RPMI7951 (cell line): Measurements from ENCODE around the gene IL36B. TPM values are rescaled to one million over a fixed set of nuclear protein-coding genes. Genes with fewer than 3 reads are reported as not detected.

Experiments used
- DNase-seq: peaks from one replicate; pipeline ENCODE4 v3.0.0-alpha.2; 2012; ENCODE audit warnings: low read depth
- total RNA-seq: library from RNA; depleted of rRNA; stranded (reverse); fragments of >200 nt; shearing (Covaris generic); gene quantifications from 2 replicates; pipeline ENCODE4 v1.2.3, GENCODE V29; 2014

IL36B gene
- total RNA-seq, 1 experiment from 2014 or later = not detected

DNA sequence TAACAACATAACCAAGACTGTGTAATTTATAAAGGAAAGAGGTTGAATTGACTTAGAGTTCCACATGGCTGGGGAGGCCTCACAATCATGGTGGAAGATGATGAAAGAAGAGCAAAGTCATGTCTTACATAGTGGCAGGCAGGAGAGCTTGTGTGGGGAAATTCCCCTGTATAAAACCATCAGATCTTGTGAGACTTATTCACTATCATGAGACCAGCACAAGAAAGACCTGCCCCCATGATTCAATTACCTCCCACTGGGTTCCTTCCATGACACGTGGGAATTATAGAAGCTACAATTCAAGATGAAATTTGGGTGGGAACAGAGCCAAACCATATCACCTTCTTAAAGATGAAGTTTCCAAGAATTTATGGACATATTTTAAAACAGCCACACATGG lies 3.9 kb upstream of the IL36B start:
- no peak for DNase-seq

DNA sequence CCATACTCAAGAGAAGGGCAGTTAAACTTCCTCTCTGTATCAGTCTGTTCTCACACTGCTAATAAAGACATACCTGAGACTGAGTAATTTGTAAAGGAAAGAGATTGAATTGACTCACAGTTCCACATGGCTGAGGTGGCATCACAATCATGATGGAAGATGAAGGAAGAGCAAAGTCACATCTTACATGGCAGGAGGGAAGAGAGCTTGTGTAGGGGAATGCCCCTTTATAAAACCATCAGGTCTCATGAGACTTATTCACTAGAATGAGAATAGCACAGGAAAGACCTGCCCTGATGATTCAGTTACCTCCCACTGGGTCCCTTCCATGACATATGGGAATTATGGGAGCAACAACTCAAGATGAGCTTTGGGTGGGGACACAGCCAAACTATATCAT lies 1.4 kb upstream of the IL36B start:
- DNase-seq = no peak

DNA sequence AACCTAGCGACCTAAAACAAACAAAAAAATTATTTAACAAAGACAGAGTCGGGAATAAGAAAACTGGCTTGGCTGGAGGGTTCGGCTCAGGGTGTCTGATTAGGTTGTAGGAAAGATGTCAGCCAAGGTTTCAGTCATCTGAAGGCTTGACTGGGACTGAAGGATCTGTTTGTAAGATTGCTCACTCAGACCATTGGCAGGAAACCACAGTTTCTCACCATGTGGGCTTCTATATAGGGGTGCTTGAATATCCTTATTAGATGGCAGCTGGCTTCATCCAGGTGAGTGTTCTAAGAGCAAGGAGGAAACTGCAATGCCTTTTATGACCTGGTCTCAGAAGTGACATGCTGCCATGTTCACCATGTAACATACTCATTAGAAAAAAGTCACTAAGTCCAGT lies 999 bp upstream of the IL36B start:
- no peak for DNase-seq

DNA sequence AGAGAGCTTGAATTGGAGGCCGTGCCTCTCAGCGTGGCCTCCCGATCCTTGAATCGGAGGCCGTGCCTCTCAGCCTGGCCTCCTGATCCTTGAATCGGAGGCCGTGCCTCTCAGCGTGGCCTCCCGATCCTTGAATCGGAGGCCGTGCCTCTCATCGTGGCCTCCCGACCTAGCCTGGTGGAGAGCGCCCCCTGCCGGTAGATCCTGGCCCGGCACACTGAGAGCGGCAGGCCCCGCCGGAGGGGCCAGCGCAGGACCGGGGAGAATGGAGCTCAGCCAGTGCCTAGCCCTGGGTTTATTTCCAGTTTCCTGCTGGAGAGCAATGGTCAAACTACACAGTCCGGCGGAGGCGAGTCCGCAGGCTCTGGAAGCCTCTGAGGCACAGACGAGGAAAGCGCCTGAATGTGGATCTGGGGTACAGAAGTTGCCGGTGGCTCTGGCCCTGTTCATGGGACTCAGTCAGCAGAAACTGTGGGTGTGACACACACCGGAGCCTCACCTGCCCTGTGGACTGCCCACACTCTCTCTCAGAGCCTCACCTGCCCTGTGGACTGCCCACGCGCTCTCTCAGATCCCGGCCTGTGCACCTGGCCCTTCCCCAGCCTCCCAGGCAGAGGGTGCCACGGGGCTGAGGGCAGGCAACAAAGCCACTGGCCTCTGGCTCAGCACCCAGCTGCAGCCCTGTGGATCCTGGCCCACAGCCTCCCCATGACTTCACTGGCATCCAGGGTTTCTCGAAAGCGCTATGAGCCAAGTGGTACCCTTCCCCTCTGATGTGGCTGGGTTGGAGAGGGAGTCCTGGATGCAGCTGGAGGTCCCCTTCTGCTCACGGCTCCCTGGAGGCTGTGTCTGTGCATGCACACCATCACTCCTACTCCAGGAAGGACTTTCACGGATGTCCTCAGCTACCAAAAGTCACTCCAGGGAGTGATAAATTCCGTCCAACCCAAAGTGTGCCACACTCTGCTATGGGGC lies 1.5 kb downstream of the IL36B start:
- DNase-seq = no peak

DNA sequence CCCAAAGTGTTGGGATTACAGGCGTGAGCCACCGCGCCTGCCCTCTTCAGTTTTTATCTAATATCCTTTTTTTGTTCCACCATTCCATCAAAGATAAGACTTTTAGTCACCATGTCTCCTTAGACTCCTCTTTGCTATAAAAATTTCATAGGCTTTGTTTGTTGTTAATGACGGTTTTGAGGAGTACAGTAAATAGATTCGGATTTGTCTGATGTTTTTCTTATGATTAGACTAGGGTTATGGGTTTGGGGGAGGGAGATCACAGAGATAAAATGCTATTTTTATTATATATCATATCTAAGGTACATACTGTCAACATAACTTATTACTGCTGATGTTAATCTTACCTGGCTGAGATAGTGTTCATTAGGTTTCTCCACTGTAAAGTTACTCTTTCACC lies 6.2 kb downstream of the IL36B start:
- no peak for DNase-seq

DNA sequence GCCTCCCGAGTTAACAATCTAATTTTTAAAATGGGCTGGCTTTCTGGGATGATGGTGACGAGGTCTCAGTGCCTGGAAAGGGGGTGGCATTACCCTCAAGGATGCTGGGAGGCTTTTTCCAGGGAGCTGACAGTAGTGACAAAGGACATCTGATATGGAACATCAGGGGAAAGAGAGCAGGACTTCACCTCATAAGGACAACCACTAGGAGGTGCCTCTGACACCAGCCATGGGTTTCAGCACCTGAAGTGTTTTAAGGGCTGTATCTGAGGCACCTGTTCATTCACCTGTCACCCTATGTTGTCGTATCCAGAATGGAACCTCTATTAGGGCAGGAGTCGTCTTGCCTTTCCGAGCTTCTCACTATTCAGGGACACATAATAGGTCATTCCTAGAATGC lies 10.8 kb downstream of the IL36B start:
- DNase-seq = no peak

DNA sequence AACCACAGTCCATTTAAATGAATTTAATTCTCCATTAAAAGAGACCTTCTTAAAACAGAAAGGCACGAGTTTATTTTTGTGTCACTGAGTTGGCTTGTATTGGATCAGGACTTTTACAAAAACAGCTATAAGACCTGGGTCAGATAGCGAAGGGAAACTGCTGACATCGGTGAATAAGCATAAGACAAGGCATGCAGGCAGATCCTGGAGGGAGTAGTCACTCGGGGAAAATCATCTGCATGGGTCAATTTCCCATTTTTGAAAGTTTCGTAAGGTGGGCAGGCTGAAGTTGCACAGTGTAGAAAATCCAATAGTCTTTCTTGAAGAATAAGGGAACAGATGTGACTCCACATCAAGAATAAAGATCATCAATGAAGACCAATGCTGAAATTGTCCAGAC lies 12.9 kb downstream of the IL36B start:
- DNase-seq = no peak

DNA sequence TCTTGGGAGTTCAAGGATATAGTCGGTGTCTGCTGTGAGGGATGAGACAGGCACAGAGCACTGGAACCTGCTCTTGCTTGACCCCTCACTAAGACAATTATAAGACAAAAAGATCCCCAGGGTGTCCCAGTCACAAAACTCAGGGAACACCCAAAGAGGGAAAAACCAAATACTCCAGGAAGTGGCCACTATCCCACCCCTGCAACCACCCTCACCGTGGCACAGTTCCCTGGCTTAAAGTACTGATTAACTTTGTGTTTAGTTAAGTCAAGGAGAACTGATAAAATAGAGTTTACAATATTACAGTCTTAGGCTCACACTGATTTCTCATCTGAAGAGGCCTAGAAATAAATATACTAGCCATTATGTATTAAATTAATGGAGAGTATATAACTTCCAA lies 13.5 kb downstream of the IL36B start:
- no peak for DNase-seq

DNA sequence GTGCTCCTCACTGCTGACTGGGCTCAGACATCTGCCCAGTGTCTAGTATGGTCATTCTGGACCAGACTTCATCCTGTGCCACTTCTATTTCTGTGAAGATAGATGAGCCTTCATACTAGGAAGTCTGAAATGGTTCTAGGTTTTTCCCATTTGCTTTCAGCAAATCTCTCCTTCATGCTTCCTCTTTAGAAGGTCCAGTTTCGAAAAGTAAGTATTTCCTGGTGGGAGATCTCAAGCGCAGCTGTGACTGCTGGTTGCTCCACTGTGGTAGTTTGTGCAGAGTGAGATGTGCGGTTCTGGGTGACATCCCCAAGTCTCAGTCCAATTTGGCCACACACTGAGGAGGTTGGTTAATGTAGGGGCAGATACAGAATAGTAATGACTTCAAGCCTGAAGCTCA lies 14.4 kb downstream of the IL36B start:
- DNase-seq = no peak

DNA sequence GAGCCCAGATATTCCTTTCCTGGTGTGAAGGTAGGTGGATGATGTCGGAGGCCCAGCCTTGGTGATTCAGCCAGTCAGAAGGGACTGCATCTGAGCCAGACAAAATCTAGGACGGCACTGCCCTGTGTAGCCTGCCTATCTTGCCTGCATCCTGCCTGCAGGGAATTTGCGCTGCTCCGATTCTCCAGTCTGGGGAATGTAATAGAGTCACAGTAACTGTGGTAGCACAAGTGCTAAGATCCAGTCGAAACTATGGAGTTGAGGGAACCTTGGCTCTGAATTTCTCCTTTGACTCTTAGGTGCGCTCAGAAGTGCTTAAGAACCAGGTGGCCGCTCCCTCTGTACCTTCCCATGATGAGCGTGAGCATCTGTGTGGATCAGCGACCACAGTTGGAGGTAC lies 15.9 kb downstream of the IL36B start:
- no peak for DNase-seq

DNA sequence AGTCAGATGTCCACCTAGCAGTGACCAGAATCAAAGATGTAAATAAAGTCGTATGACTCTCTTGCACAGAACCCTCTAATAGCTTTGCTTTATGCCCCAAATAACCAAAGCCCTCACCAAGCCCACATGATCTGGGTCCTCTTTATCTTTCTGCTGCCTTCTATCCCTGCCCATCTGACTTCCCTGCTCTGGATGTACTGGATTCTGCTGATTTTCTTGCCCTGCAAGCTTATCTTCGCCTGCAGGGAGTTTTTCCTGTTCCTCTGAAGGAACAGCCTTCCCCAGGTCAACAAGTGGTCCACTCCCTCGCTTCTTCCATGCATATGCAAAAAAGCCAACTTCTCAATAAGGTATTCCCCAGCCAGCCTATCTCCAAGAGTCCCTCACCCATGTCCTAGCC lies 18.7 kb downstream of the IL36B start:
- DNase-seq = no peak

DNA sequence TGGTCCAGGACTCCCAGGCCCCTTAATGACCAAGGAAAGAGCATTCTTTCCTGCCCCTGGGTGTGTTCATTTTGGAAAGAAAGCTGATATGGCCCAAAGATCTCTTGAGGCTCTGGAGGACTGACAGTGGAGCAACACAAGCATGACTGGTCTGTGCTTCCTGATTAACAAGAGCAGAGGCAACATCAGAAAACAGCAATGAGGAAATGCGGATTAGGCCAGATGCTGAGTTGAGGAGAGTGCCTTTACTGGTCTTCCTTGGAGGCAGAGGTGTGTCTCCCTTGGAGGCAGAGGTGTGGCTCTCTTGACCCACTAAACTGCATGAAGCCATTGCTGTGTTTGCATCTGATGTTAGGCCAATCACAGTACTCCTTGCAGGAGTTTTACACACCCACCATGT lies 19.9 kb downstream of the IL36B start:
- DNase-seq = no peak

DNA sequence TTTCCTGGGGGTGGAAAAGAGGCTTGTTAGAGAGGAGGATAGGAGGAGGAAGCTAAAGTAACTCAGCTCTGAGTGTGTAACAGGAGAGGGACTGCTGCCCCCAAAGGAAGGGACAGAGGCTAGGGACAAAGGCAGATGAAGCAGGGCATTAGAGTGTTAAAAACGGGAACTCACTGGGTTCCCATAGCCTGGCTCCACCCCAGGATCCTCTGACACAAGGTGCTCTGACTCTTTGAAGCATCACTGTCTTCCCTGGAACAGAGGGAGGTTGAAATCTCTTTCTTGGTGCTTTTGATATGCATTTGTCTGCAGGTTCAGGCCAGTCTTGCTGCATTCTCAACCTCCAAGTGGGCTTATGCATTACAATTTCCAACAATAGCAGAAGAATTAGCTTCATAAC lies 24.6 kb downstream of the IL36B start:
- no peak for DNase-seq

DNA sequence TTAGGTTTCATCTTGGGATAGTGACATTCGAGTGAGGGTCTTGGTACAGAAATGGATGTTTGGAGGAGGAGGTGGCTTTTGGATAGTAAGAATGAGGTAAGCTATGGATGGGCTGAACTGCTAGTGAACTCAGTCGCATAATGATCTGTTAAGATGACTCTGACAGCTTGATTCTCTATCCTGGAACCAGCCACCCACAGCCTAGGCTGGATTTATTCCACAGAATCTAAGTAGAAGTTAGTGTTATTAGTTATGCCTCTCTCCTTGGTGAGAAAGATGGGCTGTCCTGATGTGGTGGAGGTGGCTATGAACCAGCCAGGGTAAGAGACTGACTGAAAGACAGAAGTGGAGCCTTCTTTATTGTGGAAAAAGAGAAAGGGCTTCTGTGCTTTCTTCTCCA lies 25.0 kb downstream of the IL36B start:
- no peak for DNase-seq

DNA sequence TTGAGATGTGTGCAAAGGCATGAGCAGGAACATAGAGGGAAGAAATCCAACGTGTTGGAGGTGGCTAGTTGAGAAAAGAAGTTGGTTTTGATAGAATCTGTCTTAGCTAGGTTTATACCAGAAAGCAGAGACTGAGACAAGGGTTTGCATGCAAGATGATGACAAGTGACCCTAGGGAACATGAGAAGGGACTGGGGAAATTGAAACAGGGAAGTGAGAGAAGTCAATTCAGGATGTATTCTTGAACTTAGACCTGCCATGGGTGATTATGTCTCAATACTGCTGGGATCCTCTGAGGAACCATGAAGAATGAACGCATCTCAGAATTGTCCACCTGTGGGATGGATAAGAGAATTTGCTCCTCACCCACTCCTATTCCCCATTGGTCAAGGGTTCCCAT lies 26.9 kb downstream of the IL36B start:
- DNase-seq = no peak

DNA sequence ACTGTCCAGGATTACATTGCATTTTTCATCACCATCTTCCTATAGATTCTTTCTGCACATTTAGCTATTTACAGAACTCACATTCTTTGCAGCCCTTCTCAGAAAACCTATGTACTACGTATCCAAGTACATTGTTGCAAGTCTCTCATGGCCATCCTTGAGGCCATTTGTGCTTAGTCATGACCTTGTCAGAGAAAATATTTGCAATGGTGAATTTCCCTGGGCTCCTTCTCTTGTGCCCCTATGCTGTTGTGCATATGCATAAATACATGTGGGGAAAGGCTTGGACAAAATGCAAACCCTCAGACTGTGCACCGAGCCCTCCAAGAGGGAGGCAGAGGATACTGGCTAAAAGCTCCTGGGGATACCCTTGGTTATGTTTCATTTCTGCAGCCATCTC lies 27.9 kb downstream of the IL36B start:
- no peak for DNase-seq

DNA sequence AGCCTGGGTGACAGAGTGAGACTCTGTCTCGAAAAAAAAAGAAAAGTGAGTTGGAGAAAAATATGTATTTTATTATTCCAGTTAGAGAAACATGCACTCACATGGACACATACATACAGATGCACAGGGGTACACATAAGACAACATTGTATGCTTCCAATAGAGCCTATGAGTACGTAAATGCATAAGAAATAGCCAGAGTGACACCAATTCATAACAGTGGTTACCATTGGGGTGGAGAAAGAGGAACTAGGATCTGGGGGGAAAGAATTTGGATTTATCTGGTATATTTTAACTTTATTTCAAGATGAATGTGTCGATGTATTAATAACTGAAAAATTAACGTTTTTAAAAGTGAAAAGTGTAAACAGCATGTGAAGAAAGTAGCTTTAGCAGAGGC lies 31.4 kb downstream of the IL36B start:
- no peak for DNase-seq

DNA sequence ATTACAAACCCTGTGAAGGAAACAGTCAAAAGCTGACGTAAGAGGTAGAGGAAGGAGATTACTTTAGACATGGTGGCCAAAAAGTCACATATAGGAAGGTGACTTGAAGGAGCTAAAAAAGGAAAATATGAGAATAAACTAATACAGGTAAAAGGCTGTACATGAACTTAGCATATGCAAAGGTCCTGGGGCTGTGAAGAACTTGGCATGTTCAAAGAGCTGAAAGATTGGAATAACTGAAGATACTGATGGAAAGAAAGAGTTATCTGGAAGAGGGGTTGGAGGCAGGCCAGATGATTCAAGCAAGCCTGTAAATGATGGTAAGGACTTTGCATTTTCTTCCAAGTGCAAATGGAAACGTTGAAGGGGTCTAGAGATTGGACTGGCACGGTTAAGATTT lies 34.2 kb downstream of the IL36B start:
- no peak for DNase-seq

DNA sequence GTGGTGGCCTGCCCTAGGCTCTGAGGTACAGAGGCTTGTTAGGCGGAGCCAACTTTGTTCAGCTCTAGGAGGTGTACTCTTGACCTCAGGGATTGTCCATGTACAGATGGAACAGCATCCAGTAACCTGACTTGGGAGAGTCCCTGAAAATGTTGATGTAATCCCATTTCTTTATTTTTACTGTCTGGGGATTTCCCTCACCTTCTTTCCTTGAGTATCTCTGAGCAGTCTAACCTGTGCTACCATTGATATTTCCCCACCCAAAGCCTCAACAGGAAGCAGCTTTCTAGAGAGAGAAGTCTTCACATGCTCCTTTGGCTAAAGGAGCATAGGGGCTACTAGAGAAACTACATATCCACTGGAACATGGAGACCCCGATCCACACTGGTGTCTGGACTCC lies 37.0 kb downstream of the IL36B start:
- no peak for DNase-seq

DNA sequence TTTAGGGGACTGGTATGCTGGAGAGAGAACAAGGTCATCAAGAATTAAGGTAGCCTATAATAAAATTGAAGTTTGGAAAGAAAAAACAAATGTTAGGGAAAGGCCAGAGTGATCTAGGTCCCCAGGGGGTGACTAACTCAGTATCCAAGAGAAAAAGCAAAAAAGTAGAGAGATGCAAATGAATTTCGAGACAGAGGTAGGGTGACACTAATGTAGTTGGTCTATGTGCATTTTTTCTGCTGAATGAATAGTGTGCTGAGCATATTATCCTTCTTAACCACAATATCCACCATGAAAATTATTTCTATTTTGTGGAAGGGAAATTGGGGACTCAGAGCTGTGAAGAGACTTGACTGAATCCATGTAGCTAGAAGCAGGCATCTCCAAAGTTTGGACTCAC lies 37.6 kb downstream of the IL36B start:
- no peak for DNase-seq

DNA sequence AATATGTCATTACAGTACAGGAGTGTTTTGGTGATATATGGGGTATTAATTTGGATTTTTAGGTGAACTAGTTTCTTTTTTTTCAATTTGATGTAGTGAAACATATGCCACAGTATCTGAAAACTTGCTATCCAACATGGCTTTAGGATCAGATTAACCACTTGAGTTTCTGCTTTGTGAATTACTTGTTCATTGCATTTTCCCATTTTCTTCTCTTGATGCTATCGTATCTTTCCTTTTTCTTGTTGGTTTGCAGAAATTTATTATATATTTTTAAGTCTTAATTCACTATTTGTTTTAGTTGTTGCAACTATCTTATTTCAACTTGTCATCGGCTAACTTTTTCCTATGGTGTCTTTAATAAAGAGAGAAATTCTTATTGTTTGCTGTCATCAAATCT lies 38.6 kb downstream of the IL36B start:
- no peak for DNase-seq

DNA sequence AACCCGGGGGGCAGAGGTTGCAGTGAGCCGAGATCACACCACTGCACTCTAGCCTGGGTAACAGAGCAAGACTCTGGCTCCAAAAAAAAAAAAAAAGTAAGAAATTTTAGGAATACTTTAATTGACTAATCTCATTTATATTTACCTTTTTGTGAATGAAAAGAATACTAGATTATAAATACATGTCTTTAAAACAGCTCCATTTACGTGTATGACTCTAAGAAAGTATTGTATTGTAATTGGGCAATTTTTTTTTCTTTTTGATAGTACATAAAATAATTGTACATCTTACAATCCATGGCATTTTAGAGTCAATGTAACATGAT lies 39.4 kb downstream of the IL36B start:
- no peak for DNase-seq

DNA sequence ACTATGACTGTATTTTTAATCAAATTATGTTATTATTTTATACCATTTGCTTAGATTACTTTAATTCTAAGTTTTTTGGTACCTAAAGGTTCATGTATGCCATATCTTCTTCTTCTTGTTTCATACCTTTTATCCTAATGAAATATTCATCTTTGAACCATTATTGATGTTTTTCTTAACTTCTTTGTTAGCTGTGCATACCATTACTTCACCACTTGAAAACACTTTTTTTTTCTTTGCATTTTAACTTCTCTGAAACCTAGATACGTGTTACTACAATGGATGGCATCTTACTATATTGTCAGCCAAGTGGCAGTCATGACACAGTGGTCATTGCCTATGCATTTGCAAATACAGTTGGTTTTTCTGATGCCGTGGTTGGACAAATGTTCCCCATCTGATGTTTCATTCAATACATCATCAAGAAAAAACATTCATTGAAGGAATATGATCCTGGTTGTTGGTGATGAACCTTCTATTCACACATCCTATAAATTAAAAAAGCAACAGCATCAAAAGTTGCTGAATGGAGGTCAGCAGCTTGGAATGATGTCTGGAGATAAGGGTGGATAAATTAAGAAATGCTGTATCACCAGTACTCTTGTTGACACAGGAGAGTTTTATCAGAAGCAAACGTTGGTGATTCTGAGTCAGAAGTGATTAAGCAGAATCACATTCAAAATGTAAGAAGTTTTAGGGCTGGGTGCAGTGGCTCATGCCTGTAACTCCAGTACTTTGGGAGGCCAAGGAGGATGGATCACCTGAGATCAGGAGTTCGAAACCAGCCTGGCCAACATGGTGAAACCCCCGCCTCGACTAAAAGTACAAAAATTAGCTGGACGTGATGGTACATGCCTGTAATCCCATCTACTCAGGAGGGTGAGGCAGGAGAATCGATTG lies 40.0 kb downstream of the IL36B start:
- DNase-seq = peak; percentile 69
